AG08396 (cell line): Measurements from ENCODE around the gene CACNA1B.
"Not testable (repeated sequence)": the region's sequence is repeated elsewhere in the genome, so short reads cannot be mapped to it uniquely, and the experiment has no call there.

Experiments
- DNase-seq: peaks from one replicate; pipeline ENCODE4 v3.0.0; 2012; ENCODE audit warnings: low spot score, mixed read lengths

CACNA1B gene

GRCh38 chr9:138143491-138143890 is 265.9 kb downstream of the CACNA1B start:
- not testable (repeated sequence) for DNase-seq

- not testable (repeated sequence) for DNase-seq
Observed at GRCh38 chr9:138147556-138147955, 270.0 kb downstream of the CACNA1B start.

GRCh38 chr9:138149672-138150656 is 272.4 kb downstream of the CACNA1B start:
- not testable (repeated sequence) for DNase-seq

DNA sequence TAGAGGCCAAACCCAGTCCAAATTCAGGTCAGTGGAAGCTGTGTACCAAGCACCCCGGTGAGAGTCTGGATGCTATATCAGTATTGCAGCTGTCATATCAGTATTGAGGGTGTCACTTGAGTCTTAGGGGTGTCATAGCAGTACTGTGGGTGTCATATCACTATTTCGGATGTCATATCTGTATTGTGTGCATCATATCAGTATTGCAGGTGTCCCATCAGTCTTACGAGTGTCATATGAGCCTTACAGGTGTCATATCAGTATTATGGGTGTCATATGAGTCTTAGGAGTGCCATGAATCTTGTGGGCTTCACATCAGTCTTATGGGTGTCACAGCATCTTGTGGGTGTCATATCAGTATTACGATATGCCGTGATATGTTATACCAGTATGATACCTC is 278.2 kb downstream of the CACNA1B start:
- DNase-seq, result not testable (repeated sequence)

- not testable (repeated sequence) for DNase-seq
Observed at GRCh38 chr9:138166793-138167192, 289.2 kb downstream of the CACNA1B start.
